Uterus (tissue), 4 donors: ENCODE measurements around the gene SMIM44. TPM values are rescaled to one million over a fixed set of nuclear protein-coding genes. Genes with fewer than 3 reads are reported as not detected.

Experiments
- DNase-seq, 2 donors: peaks; one replicate each; pipeline ENCODE4 v3.0.0-alpha.2; 2019 to 2020
- H3K27ac ChIP-seq, 2 donors: fragments of 200-600 bp; sonication (generic); 1 replicate in 1 of 2; 2 replicates in 1 of 2; pipeline ENCODE4 v1.5.1; 2016 to 2018
- H3K27me3 ChIP-seq, 2 donors: fragments of 200-600 bp; sonication (generic); one replicate each; pipeline ENCODE4 v1.5.1; 2018 to 2019; ENCODE audit warnings: control low read depth in 1 of 2
- H3K36me3 ChIP-seq, 2 donors: fragments of 200-600 bp; sonication (generic); one replicate each; pipeline ENCODE4 v1.5.1; 2019; ENCODE audit warnings: control low read depth in 1 of 2
- H3K4me1 ChIP-seq, 2 donors: fragments of 200-600 bp; sonication (generic); one replicate each; pipeline ENCODE4 v1.5.1; 2018 to 2019; ENCODE audit warnings: control low read depth in 1 of 2
- H3K4me3 ChIP-seq, 2 donors: fragments of 200-600 bp; sonication (generic); 1 replicate in 1 of 2; 2 replicates in 1 of 2; pipeline ENCODE4 v1.5.1; 2018 to 2019; ENCODE audit warnings: mild to moderate bottlenecking in 1 of 2
- H3K9me3 ChIP-seq, 2 donors: fragments of 200-600 bp; sonication (generic); one replicate each; pipeline ENCODE4 v1.5.1; 2019; ENCODE audit warnings: control low read depth in 1 of 2
- CTCF ChIP-seq, 4 experiments: fragments of 200-600 bp in 2 of 4; fragments of 450-650 bp in 2 of 4; sonication (generic) in 2 of 4; IDR thresholded peaks; one replicate each; pipeline ENCODE4 v1.5.1; 2016 to 2019; ENCODE audit warnings: antibody characterized with exemption in 4 of 4, mild to moderate bottlenecking in 2 of 4, moderate library complexity in 1 of 4
- POLR2A ChIP-seq, 2 donors: fragments of 450-650 bp; IDR thresholded peaks; one replicate each; pipeline ENCODE4 v1.6.1; 2016; ENCODE audit warnings: antibody characterized with exemption in 2 of 2, mild to moderate bottlenecking in 1 of 2, moderate library complexity in 1 of 2
- intact Hi-C: fragments of 100-400 bp; cut with DNase I; formaldehyde crosslinking; loops from one replicate; pipeline ENCODE4 v1.15.1; 2023; ENCODE audit warnings: low total_unique reads
- total RNA-seq, 4 donors: library from RNA; depleted of rRNA in 3 of 4; stranded (reverse); fragments of >200 nt in 3 of 4; gene quantifications; one replicate each; pipeline versions ENCODE4 v1.1.0 to v1.2.4, GENCODE V29; 2014 to 2023
- donor health status: DM: yes; HTN: yes; CAD: no.

SMIM44 gene
- total RNA-seq, 4 donors from 2014 or later, result not detected

- Histone ChIP-seq H3K27me3 (no peaks in the 10 kb centered on the region), H3K36me3 (no peaks in the 10 kb centered on the region), H3K4me1 (peaks cover 0 to 1% of the 10 kb centered on the region in 2 donors), H3K4me3 (no peak overlapping the region), H3K9me3 (no peaks in the 10 kb centered on the region), H3K27ac (no peak overlapping the region)
- no peak for DNase-seq
- intact Hi-C loops, result no loop called here
- TF ChIP-seq POLR2A (IDR thresholded peaks at IDR 0.05) (no peak), CTCF (IDR thresholded peaks at IDR 0.05) (no peak)
Observed at GRCh38 chr19:3512562-3513228, 29.5 kb upstream of the SMIM44 start.

- intact Hi-C loops, result no loop called here
Observed at GRCh38 chr19:3511506-3512251, 28.4 kb upstream of the SMIM44 start.

GRCh38 chr19:3510727-3511126 is 27.5 kb upstream of the SMIM44 start:
- H3K27ac ChIP-seq, result no peak overlapping the region
- no peaks in the 10 kb centered on the region for H3K36me3 ChIP-seq
- H3K27me3 ChIP-seq, result no peaks in the 10 kb centered on the region
- peaks cover 0 to 3% of the 10 kb centered on the region in 2 donors for H3K4me1 ChIP-seq
- DNase-seq, result no peak
- intact Hi-C loops, result no loop called here
- no peak overlapping the region for H3K4me3 ChIP-seq
- no peaks in the 10 kb centered on the region for H3K9me3 ChIP-seq
- TF ChIP-seq CTCF (IDR thresholded peaks at IDR 0.05), result no peak
- TF ChIP-seq POLR2A (IDR thresholded peaks at IDR 0.05), result no peak

More at GRCh38 chr19:3511506-3512251, 28.4 kb upstream of the SMIM44 start:
- H3K4me3 ChIP-seq, result no peak overlapping the region
- no peaks in the 10 kb centered on the region for H3K9me3 ChIP-seq
- peaks cover 0 to 3% of the 10 kb centered on the region in 2 donors for H3K4me1 ChIP-seq
- DNase-seq, result no peak
- H3K27me3 ChIP-seq, result no peaks in the 10 kb centered on the region
- TF ChIP-seq CTCF (IDR thresholded peaks at IDR 0.05) (no peak), POLR2A (IDR thresholded peaks at IDR 0.05) (no peak)
- H3K27ac ChIP-seq, result no peak overlapping the region
- no peaks in the 10 kb centered on the region for H3K36me3 ChIP-seq

GRCh38 chr19:3509566-3509989 is 26.3 kb upstream of the SMIM44 start:
- no peak overlapping the region for H3K4me3 ChIP-seq
- TF ChIP-seq POLR2A (IDR thresholded peaks at IDR 0.05) (no peak), CTCF (IDR thresholded peaks at IDR 0.05) (no peak)
- intact Hi-C loops, result no loop called here
- no peaks in the 10 kb centered on the region for H3K27me3 ChIP-seq
- DNase-seq, result no peak
- no peak overlapping the region for H3K27ac ChIP-seq
- peaks cover 0 to 3% of the 10 kb centered on the region in 2 donors for H3K4me1 ChIP-seq
- H3K36me3 ChIP-seq, result no peaks in the 10 kb centered on the region
- H3K9me3 ChIP-seq, result no peaks in the 10 kb centered on the region
